ENCODE measurements around the gene TAP2. TPM values are rescaled to one million over a fixed set of nuclear protein-coding genes. Genes with fewer than 3 reads are reported as not detected.

The TAP2 gene
- total and polyA plus RNA-seq, 10 donors = 26.4 to 106 (median 48.4) TPM

DNA sequence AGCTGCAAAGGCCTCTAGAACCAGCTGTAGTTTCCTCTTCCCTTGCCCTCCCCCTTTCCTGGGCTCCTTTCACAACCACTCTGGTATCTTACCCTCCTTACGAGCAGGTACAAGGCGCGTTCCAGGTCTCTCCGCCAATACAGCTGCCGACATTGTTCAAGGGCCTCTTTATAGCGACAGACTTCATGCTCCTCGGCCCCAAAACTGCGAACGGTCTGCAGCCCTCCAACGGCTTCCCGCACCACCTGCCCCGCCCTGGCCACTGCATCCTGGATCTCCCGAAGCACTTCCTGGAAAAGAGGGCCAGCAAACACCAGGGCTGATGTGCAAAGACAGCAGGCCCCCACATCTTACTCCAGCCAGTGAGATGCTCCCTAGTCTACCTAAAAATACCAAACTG is 6.0 kb downstream of the TAP2 start:
- peaks cover 0 to 100% (median 76%) of the 10 kb centered on the region in 6 donors for H3K36me3 ChIP-seq
- H3K27me3 ChIP-seq (replicated peaks in 1 of 7) = no peaks in the 10 kb centered on the region
- DNase-seq = no peak
- no peaks in the 10 kb centered on the region for H3K9me3 ChIP-seq
- intact Hi-C loops (cut with DNase I; ENCODE audit: low total_unique reads) = loop anchor here (5.0 kb wide), 1 partner anchor 35 kb away; no protein-coding TSS in a partner anchor
- peaks cover 10 to 56% (median 27%) of the 10 kb centered on the region in 6 donors for H3K4me1 ChIP-seq
- H3K27ac ChIP-seq = no peak overlapping the region
- H3K4me3 ChIP-seq = no peak overlapping the region
- TF ChIP-seq POLR2AphosphoS5 (IDR thresholded peaks at IDR 0.05) (peak in 1 of 3 donors; percentile 45), CTCF (IDR thresholded peaks at IDR 0.05 in 8 of 11, conservative IDR thresholded peaks at IDR 0.05 in 3 of 11) (no peak)
- WGBS, 5 donors = 75 to 88% (median 77%) methylated on average over 13 of the region's 13 CpGs

GRCh38 chr6:32830936-32831335 is 7.6 kb downstream of the TAP2 start:
- intact Hi-C loops (cut with DNase I; ENCODE audit: low total_unique reads) = loop anchor here (5.0 kb wide), 1 partner anchor 36 kb away; no protein-coding TSS in a partner anchor
- DNase-seq = no peak
- peaks cover 0 to 93% (median 77%) of the 10 kb centered on the region in 6 donors for H3K36me3 ChIP-seq

GRCh38 chr6:32830017-32830416 is 8.5 kb downstream of the TAP2 start:
- intact Hi-C loops (cut with DNase I; ENCODE audit: low total_unique reads) = loop anchor here (5.0 kb wide), 1 partner anchor 37 kb away; no protein-coding TSS in a partner anchor
- Histone ChIP-seq H3K4me3 (no peak overlapping the region), H3K9me3 (no peaks in the 10 kb centered on the region), H3K27ac (no peak overlapping the region), H3K4me1 (peaks cover 0 to 46% (median 13%) of the 10 kb centered on the region in 6 donors), H3K36me3 (peaks cover 0 to 84% (median 68%) of the 10 kb centered on the region in 6 donors), H3K27me3 (replicated peaks in 1 of 7) (no peaks in the 10 kb centered on the region)
- 93 to 98% (median 96%) methylated on average over 5 of the region's 5 CpGs for WGBS, 5 donors
- DNase-seq = no peak
- TF ChIP-seq POLR2AphosphoS5 (IDR thresholded peaks at IDR 0.05) (no peak), CTCF (IDR thresholded peaks at IDR 0.05 in 8 of 11, conservative IDR thresholded peaks at IDR 0.05 in 3 of 11) (no peak), POLR2A (IDR thresholded peaks at IDR 0.05) (no peak)

More at GRCh38 chr6:32830936-32831335, 7.6 kb downstream of the TAP2 start:
- TF ChIP-seq POLR2AphosphoS5 (IDR thresholded peaks at IDR 0.05) (no peak), CTCF (IDR thresholded peaks at IDR 0.05 in 8 of 11, conservative IDR thresholded peaks at IDR 0.05 in 3 of 11) (no peak), POLR2A (IDR thresholded peaks at IDR 0.05) (no peak)
- 89 to 99% (median 94%) methylated on average over 5 of the region's 5 CpGs for WGBS, 5 donors
- Histone ChIP-seq H3K27ac (no peak overlapping the region), H3K4me1 (peaks cover 1 to 53% (median 13%) of the 10 kb centered on the region in 6 donors), H3K4me3 (no peak overlapping the region), H3K9me3 (no peaks in the 10 kb centered on the region), H3K27me3 (replicated peaks in 1 of 7) (no peaks in the 10 kb centered on the region)

DNA sequence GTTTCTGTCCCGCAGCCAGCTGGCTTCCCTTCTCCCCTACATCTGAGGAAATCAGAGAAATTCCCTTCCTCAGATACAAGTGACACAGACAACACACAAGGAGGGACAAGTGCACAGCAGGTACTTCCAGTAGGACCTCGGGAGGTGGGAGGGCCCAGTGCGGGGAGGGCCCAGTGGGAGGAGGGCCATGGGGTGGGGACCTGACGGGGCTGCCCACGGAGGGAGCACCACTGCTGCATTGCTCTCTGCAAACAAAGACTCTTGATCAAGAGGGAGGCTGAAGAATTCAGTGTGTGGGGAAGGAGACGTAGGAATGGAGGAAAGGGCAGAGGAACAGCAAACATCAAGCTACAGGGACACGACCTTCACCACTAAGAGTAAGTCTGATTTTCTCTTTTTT is 9.0 kb downstream of the TAP2 start:
- H3K4me1 ChIP-seq = peaks cover 0 to 41% (median 13%) of the 10 kb centered on the region in 6 donors
- H3K4me3 ChIP-seq = no peak overlapping the region
- no peak for TF ChIP-seq CTCF (IDR thresholded peaks at IDR 0.05 in 8 of 11, conservative IDR thresholded peaks at IDR 0.05 in 3 of 11)
- H3K36me3 ChIP-seq = peaks cover 0 to 79% (median 63%) of the 10 kb centered on the region in 6 donors
- H3K27ac ChIP-seq = no peak overlapping the region
- intact Hi-C loops (cut with DNase I; ENCODE audit: low total_unique reads) = no loop called here
- WGBS, 5 donors = 79 to 81% (median 79%) methylated on average over 7 of the region's 7 CpGs
- no peak for DNase-seq
- H3K27me3 ChIP-seq (replicated peaks in 1 of 7) = no peaks in the 10 kb centered on the region
- H3K9me3 ChIP-seq = no peaks in the 10 kb centered on the region

Data from spleen (tissue), 11 donors.